CD4-positive, alpha-beta T cell treated with Interleukin-6 at 100 ng/mL for 8 hours (primary cell): ENCODE results near the gene IGF1R.

Experiments
- DNase-seq: peaks from one replicate; pipeline ENCODE4 v3.0.0-alpha.2; 2020; ENCODE audit warnings: mixed read lengths, low spot score

Gene IGF1R

DNA sequence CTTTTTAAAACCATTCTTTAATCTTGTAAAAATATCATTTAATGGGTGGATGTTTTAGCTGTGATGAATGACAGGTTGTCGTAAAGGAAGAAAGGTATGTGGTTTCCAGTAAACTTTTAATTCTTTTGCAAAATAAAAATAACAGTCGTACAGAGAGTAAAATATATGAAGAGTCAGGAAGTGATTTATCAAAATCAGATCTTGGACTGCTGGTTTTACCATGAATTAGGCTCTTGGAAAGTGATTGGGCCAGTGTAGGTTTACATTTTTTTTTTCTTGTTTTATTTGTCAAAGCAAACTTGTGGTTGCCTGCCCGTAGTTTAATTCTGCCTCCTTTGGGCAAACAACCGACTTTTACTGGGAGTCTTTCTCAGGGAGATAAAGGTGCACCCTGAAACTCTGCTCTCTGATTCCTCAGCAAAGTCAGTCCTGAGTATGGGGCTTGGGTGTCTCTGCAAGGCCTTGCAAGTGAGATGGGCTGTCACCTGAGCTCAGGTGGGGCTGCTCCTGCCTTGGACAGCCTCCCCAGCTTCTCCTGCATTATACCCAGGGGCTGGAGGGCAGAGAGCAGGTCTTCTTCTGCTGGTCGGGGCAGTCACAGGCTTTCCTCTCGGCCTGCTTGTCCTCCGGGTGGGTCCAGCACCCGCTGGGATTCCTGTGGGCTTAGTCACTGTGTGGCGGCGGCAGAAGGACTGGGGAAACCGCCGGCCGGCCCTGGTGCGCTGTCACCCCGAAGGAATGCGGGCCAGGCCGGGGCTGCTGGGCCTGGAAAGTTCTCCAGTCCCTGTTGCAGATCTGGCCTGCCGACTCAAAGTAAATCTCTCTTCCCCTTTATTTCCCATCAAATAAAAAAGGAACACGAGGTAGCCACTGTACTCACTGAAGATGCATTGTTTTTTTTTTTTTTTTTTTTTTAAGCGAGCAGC, 79.0 kb downstream of the IGF1R start:
- no peak for DNase-seq

DNA sequence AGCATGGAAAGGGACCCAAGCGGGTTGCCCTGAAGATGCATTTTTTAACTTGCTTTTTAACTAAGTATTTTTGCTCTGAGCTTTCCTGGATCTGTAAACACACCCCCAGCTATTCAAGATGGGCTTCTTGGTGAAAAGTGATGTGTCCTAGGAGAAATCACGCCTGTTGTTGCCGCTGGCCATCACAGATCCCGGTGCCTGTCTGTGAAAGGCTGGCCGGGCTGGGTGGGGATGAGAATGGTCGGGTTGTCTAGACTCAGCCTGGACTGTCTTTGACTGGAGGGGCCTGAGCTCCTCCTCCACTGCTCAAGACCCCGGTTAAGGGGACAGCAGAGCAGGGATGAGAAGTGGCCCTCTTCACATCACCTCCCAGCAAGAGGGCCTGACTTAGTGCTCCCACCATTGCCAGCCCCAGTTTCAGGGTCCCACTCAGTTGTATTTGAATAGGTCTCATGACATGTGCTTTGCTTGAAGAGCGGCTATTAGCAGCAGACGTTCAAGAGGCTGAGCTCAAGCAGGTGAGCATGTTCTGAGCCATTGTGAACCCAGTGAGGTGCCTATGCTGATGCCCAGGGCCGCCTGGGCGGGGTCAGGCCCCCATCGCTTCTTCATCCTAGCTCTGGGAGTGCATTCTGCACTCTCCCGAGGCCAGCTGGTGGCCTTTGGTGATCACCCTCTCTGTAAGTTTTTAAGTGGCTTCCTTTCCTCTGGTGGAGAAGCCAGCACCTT, 79.9 kb downstream of the IGF1R start:
- DNase-seq, result no peak

DNA sequence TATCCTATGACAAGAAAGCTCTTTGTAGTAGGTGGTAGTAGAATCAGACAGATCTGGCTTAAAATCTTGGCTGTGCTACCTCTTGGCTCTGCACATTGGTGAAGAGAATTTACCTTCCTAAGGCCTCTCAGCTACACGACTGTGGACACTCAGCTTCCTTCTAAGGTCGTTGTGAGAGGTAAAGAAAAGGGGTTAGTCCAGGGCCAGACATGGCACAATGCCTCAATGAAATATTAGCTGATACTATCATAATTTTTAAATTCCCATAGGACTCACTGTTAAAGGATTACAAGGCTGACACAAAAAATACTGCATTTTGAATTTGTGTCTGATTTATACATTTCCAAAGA, 80.4 kb downstream of the IGF1R start:
- no peak for DNase-seq

DNA sequence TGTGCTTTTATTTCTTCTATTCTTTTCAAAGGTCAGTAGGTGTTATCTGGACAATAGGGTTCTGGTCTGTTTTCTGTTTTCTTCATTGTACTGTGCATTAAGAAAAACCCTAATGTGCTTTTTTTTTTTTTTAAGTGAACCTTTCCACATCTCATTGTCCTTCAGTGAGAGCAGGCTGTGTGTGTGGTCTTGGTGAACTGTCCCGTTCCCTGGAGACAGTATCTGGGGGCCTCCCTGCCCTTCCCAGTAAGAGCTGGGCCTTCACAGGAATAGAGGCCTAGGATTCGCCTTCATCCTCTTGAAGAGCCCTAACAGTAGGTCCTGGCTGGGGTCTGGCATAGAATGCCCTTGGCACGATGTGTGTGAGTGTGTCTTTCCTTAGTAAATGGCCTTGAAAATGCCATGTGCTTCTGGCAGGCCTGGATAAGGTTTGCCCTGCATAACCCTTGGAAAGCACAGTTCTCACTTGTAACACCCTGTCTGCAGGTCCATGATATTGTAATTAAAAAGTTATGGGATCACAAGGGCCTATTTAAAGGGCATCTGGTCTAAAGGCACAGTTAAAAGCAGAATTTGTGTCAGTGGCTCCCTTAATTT, 81.2 kb downstream of the IGF1R start:
- no peak for DNase-seq

DNA sequence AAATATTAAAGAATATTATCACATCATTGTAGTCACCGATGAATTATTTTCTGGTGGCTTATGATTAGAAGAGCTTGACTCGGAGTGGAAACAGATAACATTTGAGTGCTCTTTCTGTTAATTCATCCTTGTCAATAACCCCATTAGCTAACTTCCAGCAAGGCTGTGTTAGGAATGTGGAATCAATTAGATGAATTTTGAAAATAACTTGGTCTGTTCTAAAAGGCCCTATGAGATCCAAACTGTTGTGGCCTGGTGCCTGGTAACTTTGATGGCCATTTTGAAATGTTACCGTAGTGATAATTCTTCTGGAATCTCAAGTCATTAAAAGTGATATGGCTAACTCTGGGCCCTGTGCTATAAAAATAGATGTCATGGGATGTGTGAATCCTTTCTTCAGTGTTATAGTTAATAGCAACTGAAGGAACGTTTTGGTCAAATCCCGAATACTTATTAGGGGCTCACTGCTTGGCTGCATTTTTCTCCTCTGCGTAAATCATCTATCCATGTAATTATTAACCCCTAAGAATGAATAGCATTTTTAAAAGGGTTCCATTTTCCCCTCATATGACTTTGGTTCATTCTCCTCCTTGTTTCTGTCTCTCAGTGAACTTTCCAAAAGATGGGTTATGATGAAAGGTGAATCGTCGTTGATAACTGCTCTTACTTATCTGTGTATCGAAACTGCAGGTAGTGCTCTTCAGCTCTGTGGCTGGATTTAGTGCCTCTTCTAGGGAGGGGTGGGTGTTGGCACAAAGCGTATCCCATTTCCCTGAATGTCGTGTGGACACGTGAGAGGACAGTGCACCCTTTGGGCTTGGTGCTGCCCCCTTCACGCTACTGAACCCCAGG, 82.7 kb downstream of the IGF1R start:
- DNase-seq, result no peak

DNA sequence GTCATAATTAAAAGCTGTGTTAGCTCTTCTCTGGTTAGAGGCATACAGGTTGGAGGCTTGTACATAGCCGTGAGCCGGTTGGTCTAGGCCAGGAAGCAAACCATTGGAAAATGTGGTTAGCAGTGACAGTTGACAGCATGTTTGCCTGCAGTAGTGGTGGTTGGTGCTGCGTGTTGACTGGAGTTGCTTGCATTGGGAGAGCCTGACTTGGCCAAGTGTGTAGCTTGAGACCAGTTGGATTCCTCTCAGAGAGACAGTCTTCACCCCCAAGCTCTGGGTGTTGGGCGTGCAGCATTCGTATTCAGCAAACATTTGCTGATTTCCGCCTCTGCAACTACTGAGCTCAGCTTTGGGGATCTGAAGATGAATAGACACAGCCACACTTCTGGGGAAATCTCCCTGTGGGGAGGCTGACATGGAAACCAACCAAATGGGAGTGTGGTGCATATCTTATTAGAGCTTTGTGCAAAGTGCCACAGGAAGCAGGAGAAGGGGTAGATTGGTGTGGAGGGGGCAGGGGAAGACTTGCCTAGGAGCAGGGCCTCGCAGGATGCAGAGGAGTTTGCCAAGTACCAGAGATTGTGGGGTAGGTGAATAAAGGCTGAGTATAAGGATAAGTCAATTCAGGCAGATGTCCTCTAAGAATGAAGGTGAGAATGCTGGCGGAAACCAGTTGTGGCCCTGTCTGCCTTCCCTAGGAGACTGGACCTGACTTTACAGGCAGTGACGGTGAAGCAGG, 83.5 kb downstream of the IGF1R start:
- no peak for DNase-seq

DNA sequence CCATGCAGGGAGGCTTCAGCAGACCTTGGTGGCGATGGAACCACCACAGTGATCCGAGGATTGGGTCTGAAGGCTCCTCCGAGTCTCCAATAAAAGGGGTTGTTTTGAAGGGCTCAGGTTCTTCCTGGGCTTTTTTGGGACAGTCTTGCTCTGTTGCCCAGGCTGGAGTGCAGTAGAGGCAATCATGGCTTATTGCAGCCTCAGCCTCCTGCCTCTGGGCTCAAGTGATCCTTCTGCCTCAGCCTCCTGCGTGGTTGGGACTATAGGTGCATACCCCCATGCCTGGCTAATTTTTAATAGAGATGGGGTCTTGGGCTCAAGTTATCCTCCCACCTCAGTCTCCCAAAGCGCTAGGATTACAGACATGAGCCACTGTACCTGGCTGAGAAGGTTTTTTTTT, 84.8 kb downstream of the IGF1R start:
- no peak for DNase-seq

DNA sequence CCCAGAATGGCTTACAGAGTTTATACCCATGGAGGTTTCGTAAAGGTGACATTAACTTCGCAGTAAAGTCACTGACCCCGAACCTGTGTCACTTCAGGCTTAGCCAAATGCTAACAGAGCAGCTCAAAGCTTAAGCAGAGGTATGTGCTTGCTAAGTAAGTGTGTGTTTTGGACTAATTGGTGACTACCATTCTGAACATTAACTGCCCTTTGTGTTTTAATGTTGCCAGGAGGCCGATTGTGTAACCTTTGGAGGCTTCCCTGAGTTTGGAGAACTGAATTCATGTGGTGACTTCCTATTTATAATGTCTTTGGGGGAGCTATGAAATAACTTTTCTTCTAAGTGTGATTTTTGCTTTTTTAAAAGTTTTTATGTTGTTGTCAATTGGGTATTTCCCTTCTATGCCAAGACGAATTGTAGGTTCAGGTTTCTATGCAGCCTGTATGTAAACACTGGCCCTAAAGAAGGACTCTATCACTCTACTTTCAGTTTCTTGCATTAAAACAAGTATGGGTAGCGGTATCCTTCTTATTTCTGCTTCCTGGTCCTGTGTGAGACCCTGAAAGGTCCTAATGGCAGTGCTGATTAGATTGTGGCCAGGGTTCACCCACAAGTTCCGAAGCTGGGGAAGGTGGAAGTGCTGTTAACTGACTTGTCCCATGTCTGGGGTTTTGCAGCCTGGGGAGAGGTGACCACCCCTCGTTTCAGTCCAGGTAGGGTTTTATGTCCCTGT, 86.3 kb downstream of the IGF1R start:
- DNase-seq, result no peak

DNA sequence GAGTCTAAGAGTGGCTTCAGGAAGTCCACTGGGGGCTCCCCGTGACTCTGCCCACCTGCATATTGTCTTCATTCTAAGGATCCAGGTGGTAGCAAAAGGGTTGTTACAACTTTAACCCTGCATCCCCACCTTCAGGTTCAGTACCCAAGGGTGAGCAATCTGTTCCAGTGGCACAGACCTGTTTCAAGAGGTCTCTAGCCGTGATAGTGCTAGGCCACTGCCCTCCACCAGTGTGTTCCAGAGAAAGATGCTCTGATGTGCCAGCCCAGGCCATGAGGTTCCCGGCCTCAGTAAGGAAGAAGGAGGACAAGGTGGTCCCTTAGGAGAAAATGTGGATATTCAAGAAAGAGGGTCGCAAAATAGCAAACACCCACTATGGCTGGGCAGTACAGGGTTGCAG, 87.0 kb downstream of the IGF1R start:
- DNase-seq, result no peak

DNA sequence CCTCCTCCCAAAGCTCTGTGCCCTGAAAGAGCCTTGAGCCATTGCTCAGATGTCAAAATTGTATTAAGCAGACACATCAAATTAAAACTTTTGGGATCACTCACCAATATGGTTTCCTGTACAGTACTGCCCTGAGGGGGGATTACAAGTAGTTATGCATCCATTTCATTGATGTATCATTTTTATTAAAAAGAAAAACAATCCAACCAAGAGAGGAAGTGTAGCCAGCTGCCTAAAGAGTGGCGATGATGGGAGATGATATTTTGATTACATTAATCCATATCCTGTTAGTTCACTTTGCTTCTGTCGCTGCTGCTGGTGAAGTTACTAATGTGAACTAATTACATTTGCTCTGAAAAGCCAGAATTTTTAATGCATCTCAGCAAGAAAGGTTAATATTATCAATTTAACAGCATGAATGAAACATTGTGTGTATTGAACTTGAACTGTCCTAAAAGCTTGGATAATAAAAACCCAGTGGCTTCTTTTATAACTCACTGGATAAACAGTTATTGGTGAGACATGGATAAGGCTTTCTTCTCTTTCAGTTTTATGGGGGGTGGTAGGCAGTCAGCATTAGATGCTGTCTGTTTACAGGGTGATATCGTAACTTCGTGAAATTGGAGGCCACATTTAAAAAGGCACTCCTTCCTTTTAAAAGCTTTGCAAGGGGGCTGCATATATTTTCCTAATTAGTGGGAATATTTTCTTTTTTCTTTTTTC, 87.7 kb downstream of the IGF1R start:
- DNase-seq, result no peak

DNA sequence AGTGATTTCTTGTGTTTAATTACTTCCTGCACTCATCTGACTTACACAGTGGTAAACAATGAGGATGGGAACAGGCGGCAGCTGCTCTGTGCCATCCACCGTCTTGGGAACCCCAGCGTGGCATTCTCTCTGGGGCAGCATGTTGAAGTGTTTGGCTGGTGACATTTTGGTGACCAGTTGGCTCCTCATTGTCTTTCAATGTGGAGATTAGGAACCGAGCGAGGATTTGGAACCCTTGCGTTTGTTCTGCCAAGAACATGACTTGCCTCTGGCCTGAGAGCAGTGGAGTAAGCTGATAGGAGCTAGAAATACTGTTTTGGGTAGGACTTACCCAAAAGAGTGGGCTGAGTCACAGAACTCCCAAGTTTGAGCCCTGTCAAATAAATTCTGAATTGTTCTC, 88.8 kb downstream of the IGF1R start:
- DNase-seq, result no peak

DNA sequence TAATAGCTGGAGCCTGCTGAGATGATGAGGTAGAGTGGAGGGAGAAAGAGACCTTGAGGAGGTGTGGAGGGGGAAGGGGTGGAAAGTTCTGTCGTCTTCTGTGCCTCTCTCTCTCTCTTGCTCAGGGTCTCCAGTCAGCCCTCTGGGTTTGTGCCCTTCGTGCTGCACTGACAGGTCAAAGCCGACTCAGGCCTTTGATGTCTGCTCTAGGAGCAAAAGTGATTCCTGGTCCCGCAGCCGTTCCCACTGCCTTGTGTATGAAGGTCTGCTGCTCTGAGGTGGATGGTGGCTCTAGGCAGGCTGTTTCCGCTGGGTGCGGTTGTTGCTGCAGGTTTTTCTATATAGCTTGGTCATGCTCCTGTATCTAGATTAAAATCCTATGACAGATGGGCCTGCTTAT, 89.4 kb downstream of the IGF1R start:
- DNase-seq, result no peak

DNA sequence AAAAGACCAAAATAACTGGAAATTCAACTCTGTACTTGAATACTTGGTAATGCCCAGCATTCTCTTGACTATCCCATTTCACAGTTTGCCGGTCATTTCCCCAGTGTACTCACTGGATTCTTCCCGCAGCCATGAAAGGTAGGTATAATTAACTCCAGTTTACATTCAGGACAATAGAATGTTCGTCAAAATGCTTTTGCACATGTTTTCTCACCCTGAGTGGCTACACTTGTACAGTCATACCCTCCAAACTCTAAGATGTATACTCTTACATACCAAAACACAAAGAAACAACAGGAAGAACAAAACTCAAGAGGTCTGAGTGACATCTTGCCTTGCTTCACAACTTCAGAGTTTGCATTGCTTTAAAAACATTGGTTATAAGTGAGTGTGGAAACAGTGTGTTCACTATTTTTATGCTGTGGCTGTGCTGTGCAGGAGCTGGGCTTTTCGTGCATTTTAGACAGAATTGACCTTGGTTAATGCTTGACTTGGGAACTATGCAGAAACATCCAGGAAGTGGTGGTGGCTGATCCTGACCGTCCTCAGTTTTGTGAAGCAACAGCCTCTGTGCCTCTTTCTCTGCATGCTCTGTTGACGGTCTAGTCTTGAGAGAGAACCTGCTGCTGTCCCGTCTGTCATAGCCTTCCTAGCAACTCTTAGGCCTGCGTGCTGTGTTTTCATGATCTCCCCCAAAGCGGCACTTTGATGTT, 90.5 kb downstream of the IGF1R start:
- DNase-seq, result no peak

DNA sequence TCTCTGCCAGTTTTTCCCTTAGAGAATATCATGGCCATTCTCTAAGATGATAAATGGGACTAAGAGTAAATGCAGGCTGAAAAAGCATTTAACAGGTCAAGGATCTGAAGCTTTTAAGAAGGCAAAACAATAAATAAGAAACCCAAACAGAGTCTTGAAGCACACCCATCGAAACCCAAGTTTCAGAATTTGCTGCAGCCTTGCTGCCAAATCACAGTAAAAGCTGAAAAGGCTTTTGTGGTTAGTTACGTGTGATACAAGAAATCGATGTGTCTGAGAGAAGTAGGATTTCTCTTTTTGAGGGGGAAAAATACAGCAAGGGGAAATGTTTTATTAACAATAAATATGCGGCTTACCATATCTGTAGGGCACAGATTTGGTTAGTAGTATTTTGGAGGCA, 92.0 kb downstream of the IGF1R start:
- DNase-seq, result no peak

DNA sequence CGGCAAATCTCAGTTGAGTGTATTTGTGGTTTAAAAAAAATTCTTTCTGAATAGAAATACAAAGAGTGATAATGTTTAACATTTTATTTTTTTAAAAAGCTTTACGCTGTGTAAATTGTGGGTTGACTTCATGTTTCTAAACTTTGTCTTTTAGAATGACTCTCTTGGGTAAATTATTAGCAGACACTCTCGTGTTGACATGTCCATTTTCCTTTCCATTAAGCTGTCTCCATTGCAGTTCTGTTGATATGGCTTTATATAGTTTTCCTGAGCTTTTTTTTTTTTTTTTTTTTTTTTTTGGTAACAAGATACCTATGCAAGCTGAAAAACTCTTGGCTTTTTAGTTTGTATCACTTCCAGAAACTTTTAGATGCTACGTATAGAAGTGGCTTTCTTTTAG, 92.6 kb downstream of the IGF1R start:
- DNase-seq, result no peak

DNA sequence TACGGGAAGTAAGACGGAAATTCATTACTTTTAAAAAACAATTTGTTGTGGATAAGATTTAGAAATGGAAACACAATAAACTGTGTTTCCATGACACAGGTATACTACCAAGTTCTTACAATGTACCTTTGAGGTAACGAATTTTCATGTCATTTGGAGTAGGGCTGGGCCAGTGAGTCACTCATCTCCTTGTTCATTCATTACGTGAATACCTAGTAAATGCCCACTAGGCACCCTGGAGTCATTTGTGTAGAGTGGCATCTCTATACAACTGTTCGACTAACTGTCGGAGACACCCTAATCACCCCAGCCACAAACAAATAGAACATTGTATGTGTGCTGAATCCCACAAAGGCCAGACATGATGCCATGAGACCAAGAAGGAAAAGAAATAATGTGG, 94.8 kb downstream of the IGF1R start:
- no peak for DNase-seq

DNA sequence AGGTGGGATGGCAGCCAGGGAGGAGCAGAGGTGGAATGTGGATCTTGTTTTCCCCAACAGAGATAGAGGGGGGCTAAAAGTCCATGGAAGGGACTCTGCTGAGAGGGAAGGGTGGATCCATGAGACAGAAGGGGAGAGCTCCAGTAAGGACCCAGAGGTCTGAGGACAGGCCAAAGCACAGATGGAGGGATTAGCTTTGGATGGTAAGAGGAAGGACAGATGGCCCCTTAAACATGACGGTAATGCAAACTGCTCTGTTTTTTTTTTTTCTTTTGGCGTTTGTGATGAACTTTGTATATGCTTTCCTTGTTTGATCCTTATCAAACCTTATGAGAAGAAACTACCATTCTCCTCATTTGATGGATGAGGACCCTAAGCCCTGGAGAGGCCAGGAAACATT, 96.2 kb downstream of the IGF1R start:
- DNase-seq, result no peak

DNA sequence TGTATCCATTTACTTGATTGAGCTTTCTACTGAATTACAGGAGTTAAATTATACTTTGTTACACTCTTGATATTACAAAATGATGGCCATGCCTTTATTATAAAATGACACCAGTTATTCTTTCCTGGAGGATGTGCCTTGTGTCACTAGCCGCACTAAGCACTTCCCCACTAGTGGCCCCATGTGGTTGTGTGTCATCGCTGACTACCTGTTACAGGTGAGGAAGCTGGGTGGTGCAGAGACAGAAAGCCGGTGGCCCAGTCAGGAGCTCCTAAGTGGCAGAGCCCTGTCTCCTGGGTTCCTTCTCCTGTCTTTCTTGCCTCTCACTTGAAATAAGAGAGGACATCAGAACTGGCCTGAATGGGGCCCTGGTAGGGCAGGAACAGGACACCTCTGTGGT, 96.8 kb downstream of the IGF1R start:
- DNase-seq, result no peak

DNA sequence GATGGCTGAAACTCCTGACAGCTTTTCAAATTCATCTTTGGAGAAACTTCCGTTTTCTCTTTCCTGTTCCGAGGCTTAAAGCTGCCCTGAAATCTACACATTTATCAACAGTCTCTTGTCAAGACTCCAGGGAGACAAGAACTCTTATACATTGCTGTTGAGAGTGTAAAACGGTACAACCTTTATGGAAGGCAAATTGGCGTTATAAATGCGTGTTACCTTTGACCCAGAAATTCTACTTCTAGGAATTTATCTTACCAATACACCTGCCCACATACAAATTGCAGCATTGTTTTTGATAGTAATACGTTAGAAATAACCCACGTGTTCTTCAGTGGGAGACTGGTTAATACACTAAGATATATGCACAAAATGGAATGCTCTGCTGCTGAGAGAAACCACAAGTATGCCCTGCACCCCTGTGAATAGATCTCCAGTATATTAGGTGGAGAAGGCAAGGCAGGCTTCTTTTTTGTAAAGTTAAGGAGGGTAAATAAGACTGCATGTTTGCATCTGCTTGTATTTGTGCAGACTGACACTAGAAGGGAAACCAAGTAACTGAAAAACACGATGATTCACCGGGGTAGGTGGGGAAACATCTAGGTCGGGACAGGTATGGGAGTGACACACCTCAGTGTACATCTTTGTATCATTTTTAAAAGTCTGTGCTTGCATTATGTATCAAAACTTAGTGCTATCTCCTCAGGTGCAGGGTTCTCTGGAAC, 97.5 kb downstream of the IGF1R start:
- DNase-seq, result no peak
